Stomach (tissue), 9 donors: ENCODE data around the gene MLLT10. TPM values are rescaled to one million over a fixed set of nuclear protein-coding genes. Genes with fewer than 3 reads are reported as not detected.

ENCODE experiments used
- DNase-seq, 2 donors: peaks; one replicate each; pipeline versions ENCODE4 v3.0.0 to v3.0.0-alpha.2; 2013 to 2019
- H3K27ac ChIP-seq, 5 donors: fragments of 200-600 bp in 4 of 5; sonication (generic) in 4 of 5; one replicate each; pipeline ENCODE4 v1.5.1; 2013 to 2019; ENCODE audit warnings: mild to moderate bottlenecking in 1 of 5, moderate library complexity in 1 of 5
- H3K27me3 ChIP-seq, 3 donors: fragments of 200-600 bp; sonication (generic); one replicate each; pipeline ENCODE4 v1.5.1; 2017 to 2019; ENCODE audit warnings: mixed run types in 1 of 3
- H3K36me3 ChIP-seq, 4 donors: fragments of 200-600 bp; sonication (generic); 1 replicate in 3 of 4; 2 replicates in 1 of 4; pipeline ENCODE4 v1.5.1; 2016 to 2019
- H3K4me1 ChIP-seq, 4 donors: fragments of 200-600 bp; sonication (generic); one replicate each; pipeline ENCODE4 v1.5.1; 2016 to 2019
- H3K4me3 ChIP-seq, 4 donors: fragments of 200-600 bp; sonication (generic) in 3 of 4; one replicate each; pipeline ENCODE4 v1.5.1; 2016 to 2019; ENCODE audit warnings: mild to moderate bottlenecking in 1 of 4
- H3K9me3 ChIP-seq, 4 donors: fragments of 200-600 bp; sonication (generic); one replicate each; pipeline ENCODE4 v1.5.1; 2016 to 2019
- EP300 ChIP-seq: sonication (generic); formaldehyde crosslinking; IDR thresholded peaks from one replicate; pipeline ENCODE4 v1.6.1; 2017; ENCODE audit warnings: antibody characterized with exemption
- POLR2A ChIP-seq, 4 donors: fragments of 450-650 bp; IDR thresholded peaks; one replicate each; pipeline ENCODE4 v1.6.1; 2016; ENCODE audit warnings: antibody characterized with exemption in 4 of 4, control low read depth in 2 of 4, mild to moderate bottlenecking in 1 of 4, moderate library complexity in 1 of 4
- POLR2AphosphoS5 ChIP-seq, 3 donors: sonication (generic); formaldehyde crosslinking; IDR thresholded peaks; one replicate each; pipeline ENCODE4 v1.6.1; 2016; ENCODE audit warnings: antibody characterized with exemption in 3 of 3
- WGBS, 5 donors: extraction: QIAGEN DNeasy Blood & Tissue Kit in 3 of 5; methylation state at CpG; one replicate each; pipeline versions ENCODE4 v1.1.5 to v1.1.7; 2013 to 2018; 5-methylcytosine and 5-hydroxymethylcytosine counted together
- intact Hi-C: fragments of 100-400 bp; cut with DNase I; formaldehyde crosslinking; loops from one replicate; pipeline ENCODE4 v1.15.1; 2023; ENCODE audit warnings: low total_unique reads
- polyA plus RNA-seq, 3 donors: library from polyadenylated mRNA; stranded (reverse); fragments of 200-250 nt; gene quantifications; one replicate each; pipeline ENCODE4 v1.2.3, GENCODE V29; 2013
- total RNA-seq, 5 donors: library from RNA; depleted of rRNA; stranded (reverse); fragments of >200 nt; gene quantifications; one replicate each; pipeline versions ENCODE4 v1.1.0 to v1.2.3, GENCODE V29; 2014 to 2016
- TF ChIP-seq, protein P1 (sequence below), 7 experiments: fragments of 450-650 bp in 4 of 7; fragments of 200-600 bp in 3 of 7; sonication (generic) in 3 of 7; IDR thresholded peaks; one replicate each; pipeline ENCODE4 v1.5.1; 2016 to 2019; ENCODE audit warnings: antibody characterized with exemption in 7 of 7, control low read depth in 2 of 7, mild to moderate bottlenecking in 1 of 7
- donor health status: healthy with polysubstance abuse.
- donor health status: Bipolar disorder and iron deficiency.
- donor health status: healthy.

MLLT10 gene
- total and polyA plus RNA-seq, 8 donors: 12.8 to 76.9 (median 23.8) TPM

DNA sequence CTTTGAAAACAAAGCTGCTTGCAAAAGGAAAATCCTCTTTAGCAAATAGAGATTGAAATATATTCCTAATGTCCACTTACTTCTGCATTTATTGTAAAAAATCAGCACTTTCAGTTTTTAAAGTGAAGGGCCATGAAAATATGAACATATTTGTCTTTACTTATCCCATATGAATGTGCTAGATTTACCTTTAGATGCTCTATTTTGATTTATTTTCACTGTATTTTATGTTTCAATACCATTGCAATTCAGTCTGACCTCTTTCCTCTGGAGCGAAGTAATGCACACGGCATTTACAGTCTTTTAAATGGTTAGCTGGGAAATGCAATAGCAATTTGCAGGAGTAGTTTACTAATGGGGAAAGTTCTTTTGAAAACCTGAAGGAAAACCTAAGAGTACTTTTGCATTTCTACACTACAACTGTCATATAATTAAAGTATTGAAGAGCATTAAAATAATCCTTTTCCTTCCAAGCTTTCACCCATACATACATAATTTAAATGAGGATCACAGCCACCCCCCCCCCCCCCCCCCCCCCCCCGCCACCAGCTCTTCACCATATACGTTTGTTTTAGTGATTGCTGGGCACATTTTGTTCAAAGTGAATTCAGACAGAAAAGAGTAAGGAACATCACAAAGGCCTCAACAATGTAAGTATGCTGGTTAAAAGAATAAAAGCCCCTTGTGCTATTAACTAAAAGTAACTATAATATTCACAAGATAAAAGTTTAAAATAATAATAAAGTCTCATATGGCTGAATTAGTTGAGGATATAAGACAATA lies 12.1 kb upstream of the MLLT10 start:
- intact Hi-C loops: no loop called here
- peaks cover 16 to 77% (median 49%) of the 10 kb centered on the region in 4 donors for H3K4me1 ChIP-seq

DNA sequence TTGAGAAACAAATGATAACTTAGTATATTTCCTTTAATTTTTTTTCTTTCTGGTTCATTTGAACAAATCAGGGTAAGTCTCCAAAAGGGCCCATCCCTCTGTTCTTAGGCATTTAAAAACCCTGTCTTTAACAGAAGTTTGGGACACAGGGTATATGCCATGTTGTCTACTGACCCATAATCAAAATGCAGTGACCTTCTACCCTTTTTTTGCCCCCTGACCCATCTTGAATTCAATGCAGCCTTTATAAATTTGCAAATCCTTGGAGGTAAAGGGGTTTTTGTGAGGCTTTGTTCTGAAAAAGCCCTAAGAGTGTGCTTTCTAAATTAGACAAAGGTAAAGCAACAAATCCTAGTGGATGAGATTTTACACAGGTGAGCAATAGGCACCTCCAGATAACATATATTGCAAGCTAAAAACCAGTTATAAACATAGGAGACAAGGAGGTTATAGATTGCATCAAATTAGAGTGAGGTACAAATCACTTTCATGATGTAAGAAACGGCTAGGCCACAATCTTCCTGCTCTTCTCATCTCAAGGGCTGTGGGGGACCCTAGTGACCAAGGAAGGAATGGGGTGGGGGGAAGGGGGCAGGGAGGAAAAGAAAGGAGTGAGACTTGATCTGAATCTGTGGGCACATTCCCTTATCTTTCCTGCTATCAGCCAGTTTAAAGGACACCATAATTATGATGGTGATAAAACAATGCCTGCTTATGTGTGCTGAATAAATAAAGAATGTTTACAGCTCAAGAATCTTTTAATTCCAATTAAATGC lies 11.2 kb upstream of the MLLT10 start:
- H3K36me3 ChIP-seq: no peaks in the 10 kb centered on the region
- peaks cover 0 to 58% (median 45%) of the 10 kb centered on the region in 3 donors for H3K27me3 ChIP-seq
- H3K27ac ChIP-seq: no peak overlapping the region
- intact Hi-C loops: no loop called here
- no peak overlapping the region for H3K4me3 ChIP-seq
- H3K4me1 ChIP-seq: peaks cover 16 to 76% (median 42%) of the 10 kb centered on the region in 4 donors
- H3K9me3 ChIP-seq: no peaks in the 10 kb centered on the region
- TF ChIP-seq POLR2AphosphoS5 (IDR thresholded peaks at IDR 0.05): no peak
- TF ChIP-seq, protein P1, sequence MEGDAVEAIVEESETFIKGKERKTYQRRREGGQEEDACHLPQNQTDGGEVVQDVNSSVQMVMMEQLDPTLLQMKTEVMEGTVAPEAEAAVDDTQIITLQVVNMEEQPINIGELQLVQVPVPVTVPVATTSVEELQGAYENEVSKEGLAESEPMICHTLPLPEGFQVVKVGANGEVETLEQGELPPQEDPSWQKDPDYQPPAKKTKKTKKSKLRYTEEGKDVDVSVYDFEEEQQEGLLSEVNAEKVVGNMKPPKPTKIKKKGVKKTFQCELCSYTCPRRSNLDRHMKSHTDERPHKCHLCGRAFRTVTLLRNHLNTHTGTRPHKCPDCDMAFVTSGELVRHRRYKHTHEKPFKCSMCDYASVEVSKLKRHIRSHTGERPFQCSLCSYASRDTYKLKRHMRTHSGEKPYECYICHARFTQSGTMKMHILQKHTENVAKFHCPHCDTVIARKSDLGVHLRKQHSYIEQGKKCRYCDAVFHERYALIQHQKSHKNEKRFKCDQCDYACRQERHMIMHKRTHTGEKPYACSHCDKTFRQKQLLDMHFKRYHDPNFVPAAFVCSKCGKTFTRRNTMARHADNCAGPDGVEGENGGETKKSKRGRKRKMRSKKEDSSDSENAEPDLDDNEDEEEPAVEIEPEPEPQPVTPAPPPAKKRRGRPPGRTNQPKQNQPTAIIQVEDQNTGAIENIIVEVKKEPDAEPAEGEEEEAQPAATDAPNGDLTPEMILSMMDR (IDR thresholded peaks at IDR 0.05): no peak
- TF ChIP-seq POLR2A (IDR thresholded peaks at IDR 0.05): no peak
- no peak for TF ChIP-seq EP300
- no peak for DNase-seq
- WGBS, 5 donors: 68 to 85% (median 82%) methylated on average over 1 of the region's 1 CpG

More for the DNA sequence above, 12.1 kb upstream of the MLLT10 start:
- Histone ChIP-seq H3K27me3 (peaks cover 0 to 58% (median 49%) of the 10 kb centered on the region in 3 donors), H3K27ac (no peak overlapping the region), H3K9me3 (no peaks in the 10 kb centered on the region), H3K36me3 (no peaks in the 10 kb centered on the region), H3K4me3 (no peak overlapping the region)
- WGBS, 5 donors: 65 to 85% (median 79%) methylated on average over 4 of the region's 4 CpGs
- TF ChIP-seq POLR2AphosphoS5 (IDR thresholded peaks at IDR 0.05): no peak
- TF ChIP-seq EP300: no peak
- TF ChIP-seq POLR2A (IDR thresholded peaks at IDR 0.05): no peak
- TF ChIP-seq, protein P1 (IDR thresholded peaks at IDR 0.05): no peak
- DNase-seq: peak in 1 of 2 donors; percentile 4

DNA sequence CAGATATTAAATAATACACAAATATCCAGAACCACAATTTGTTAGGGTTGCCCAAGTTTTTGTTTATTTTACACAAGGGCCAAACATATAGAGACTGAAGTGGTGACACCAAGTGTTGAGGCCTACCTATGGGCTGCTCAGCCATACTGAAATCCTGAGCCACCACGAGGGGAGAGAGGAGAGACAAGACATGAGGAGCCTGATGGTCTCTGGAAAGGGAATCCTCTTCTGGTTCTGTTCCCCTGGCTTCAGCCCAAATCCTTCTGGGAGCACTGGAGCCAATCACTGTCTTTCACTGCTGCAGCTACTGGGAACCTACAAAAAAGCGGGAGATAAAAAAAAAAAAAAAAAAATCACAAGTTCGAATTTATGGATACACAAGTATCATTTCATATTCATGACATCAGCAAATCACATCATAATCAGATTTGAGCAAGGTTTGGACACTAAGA lies 10.4 kb upstream of the MLLT10 start:
- H3K27me3 ChIP-seq: peaks cover 0 to 50% (median 37%) of the 10 kb centered on the region in 3 donors
- no peak for TF ChIP-seq POLR2AphosphoS5 (IDR thresholded peaks at IDR 0.05)
- TF ChIP-seq POLR2A (IDR thresholded peaks at IDR 0.05): no peak
- TF ChIP-seq EP300: no peak
- TF ChIP-seq, protein P1 (IDR thresholded peaks at IDR 0.05): no peak
- WGBS, 5 donors: 47 to 66% (median 60%) methylated on average over 3 of the region's 3 CpGs
- peaks cover 15 to 74% (median 37%) of the 10 kb centered on the region in 4 donors for H3K4me1 ChIP-seq
- no peaks in the 10 kb centered on the region for H3K9me3 ChIP-seq
- DNase-seq: peak in 1 of 2 donors; percentile 83
- no peak overlapping the region for H3K4me3 ChIP-seq
- H3K27ac ChIP-seq: peak overlapping the region in 4 of 5 donors; percentile 10 to 98 (median 96)
- intact Hi-C loops: no loop called here
- no peaks in the 10 kb centered on the region for H3K36me3 ChIP-seq

DNA sequence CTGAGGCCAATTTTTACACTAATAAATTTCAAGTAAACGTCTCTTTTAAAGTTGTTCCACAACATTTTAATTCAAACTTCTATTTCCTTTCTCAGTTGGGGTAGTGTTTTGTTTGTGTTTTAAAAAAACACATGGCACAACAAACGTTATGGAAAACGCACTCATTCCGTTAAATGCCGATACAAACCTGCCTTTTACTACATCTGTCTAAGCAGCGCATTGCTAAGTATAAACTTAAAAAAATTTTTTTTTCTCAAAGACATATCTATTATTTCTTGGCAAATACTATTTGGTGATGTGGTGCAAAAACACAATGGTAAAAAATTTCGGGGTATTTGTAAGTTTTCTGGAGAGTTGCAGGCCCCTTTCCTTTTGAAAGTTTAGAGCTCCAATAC lies 9.9 kb upstream of the MLLT10 start:
- Histone ChIP-seq H3K27me3 (peaks cover 0 to 45% (median 32%) of the 10 kb centered on the region in 3 donors), H3K4me1 (peaks cover 15 to 70% (median 34%) of the 10 kb centered on the region in 4 donors), H3K4me3 (peak overlapping the region; percentile 57 to 78 (median 70)), H3K9me3 (no peaks in the 10 kb centered on the region), H3K27ac (peak overlapping the region in 4 of 5 donors; percentile 10 to 98 (median 96)), H3K36me3 (no peaks in the 10 kb centered on the region)
- DNase-seq: no peak
- WGBS, 5 donors: 54 to 72% (median 56%) methylated on average over 7 of the region's 7 CpGs
- intact Hi-C loops: no loop called here
- TF ChIP-seq EP300: no peak
- no peak for TF ChIP-seq POLR2AphosphoS5 (IDR thresholded peaks at IDR 0.05)
- TF ChIP-seq, protein P1 (IDR thresholded peaks at IDR 0.05): no peak
- no peak for TF ChIP-seq POLR2A (IDR thresholded peaks at IDR 0.05)
